Stimulated activated naive CD8-positive, alpha-beta T cell treated with anti-CD3 and anti-CD28 coated beads, Interleukin-15, Interleukin-2, amounts not matched to agents 100 ng/mL and 50 ng/mL, for 24 hours (primary cell): ENCODE results near the gene KCNJ14.

Source experiments
- H3K27ac Mint-ChIP-seq: one replicate; pipeline ENCODE4 v1.8.0; 2021; ENCODE audit warnings: mild to moderate bottlenecking, mixed read lengths
- H3K27me3 Mint-ChIP-seq: one replicate; pipeline ENCODE4 v1.8.0; 2021; ENCODE audit warnings: mixed read lengths
- H3K36me3 Mint-ChIP-seq: one replicate; pipeline ENCODE4 v1.8.0; 2021; ENCODE audit warnings: low read depth, mixed read lengths
- H3K4me1 Mint-ChIP-seq: one replicate; pipeline ENCODE4 v1.8.0; 2021; ENCODE audit warnings: low read depth, mixed read lengths
- H3K4me3 Mint-ChIP-seq: one replicate; pipeline ENCODE4 v1.8.0; 2021; ENCODE audit warnings: mild to moderate bottlenecking, mixed read lengths
- H3K9me3 Mint-ChIP-seq: one replicate; pipeline ENCODE4 v1.8.0; 2021; ENCODE audit warnings: mixed read lengths

The KCNJ14 gene

GRCh38 chr19:48455171-48455907 is at the start of gene KCNJ14:
TSS of gene KCNJ14 (plus strand) at chr19:48455574. CDS start at chr19:48461725, 6,151 bp downstream.
- Mint-ChIP-seq H3K27me3 (no peaks in the 10 kb centered on the region), H3K9me3 (no peaks in the 10 kb centered on the region), H3K27ac (no peak within 1 kb of the TSS), H3K4me1 (no peaks in the 10 kb centered on the region), H3K4me3 (no peak within 1 kb of the TSS), H3K36me3 (peaks cover 44% of the 10 kb centered on the region)

GRCh38 chr19:48405850-48406249 is 49.5 kb upstream of the KCNJ14 start:
- Mint-ChIP-seq H3K4me3 (no peak overlapping the region), H3K27ac (no peak overlapping the region), H3K4me1 (peaks cover 5% of the 10 kb centered on the region), H3K36me3 (no peaks in the 10 kb centered on the region), H3K27me3 (peaks cover 14% of the 10 kb centered on the region), H3K9me3 (no peaks in the 10 kb centered on the region)

- H3K27me3 Mint-ChIP-seq = peaks cover 20% of the 10 kb centered on the region
- no peak overlapping the region for H3K27ac Mint-ChIP-seq
- H3K9me3 Mint-ChIP-seq = no peaks in the 10 kb centered on the region
- H3K4me1 Mint-ChIP-seq = peaks cover 26% of the 10 kb centered on the region
- H3K36me3 Mint-ChIP-seq = no peaks in the 10 kb centered on the region
- no peak overlapping the region for H3K4me3 Mint-ChIP-seq
These were observed 41.3 kb upstream of the KCNJ14 start for GRCh38 chr19:48413879-48414587.

DNA sequence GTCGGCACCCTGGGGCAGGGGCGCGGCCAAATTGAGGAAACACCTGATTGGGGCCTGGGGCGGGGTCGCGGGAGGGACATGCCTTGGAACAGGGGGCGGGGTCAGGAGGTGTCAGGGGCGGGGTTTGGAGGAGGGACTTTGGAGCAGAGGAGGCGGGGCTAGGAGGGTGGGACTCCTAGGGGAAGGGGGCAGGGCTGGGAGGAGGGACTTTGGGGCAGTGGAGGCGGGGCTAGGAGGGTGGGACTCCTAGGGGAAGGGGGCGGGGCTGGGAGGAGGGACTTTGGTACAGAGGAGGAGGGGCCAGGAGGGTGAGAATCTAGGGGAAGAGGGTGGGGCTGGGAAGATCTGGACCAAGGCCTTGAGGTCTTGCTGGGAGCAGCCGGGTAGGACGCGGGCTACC is 40.0 kb upstream of the KCNJ14 start:
- Mint-ChIP-seq H3K36me3 (no peaks in the 10 kb centered on the region), H3K4me1 (peaks cover 31% of the 10 kb centered on the region), H3K27ac (no peak overlapping the region), H3K4me3 (no peak overlapping the region), H3K9me3 (no peaks in the 10 kb centered on the region), H3K27me3 (peaks cover 20% of the 10 kb centered on the region)

DNA sequence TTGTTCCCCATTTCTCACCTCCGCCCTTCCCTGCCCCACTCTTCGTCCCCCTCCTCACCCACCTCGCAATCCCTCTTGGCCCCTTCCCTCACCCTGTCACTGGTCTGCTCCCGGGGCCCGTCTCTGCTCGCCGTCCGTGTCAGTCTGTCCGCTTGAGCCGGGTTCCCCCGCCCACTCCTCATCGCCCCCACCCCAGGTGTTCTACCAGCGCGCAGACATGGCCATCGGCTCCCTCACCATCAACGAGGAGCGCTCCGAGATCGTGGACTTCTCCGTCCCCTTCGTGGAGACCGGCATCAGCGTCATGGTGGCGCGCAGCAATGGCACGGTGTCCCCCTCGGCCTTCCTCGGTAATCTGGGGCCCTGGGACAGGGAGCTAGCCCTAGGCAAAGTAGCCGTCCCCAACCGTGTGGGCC is 39.6 kb upstream of the KCNJ14 start:
- H3K27me3 Mint-ChIP-seq = peaks cover 20% of the 10 kb centered on the region
- H3K27ac Mint-ChIP-seq = no peak overlapping the region
- no peaks in the 10 kb centered on the region for H3K9me3 Mint-ChIP-seq
- peaks cover 31% of the 10 kb centered on the region for H3K4me1 Mint-ChIP-seq
- H3K4me3 Mint-ChIP-seq = no peak overlapping the region
- H3K36me3 Mint-ChIP-seq = no peaks in the 10 kb centered on the region

- Mint-ChIP-seq H3K9me3 (no peaks in the 10 kb centered on the region), H3K27ac (no peak overlapping the region), H3K4me3 (no peak overlapping the region), H3K4me1 (peaks cover 31% of the 10 kb centered on the region), H3K36me3 (no peaks in the 10 kb centered on the region), H3K27me3 (peaks cover 20% of the 10 kb centered on the region)
These were observed 38.0 kb upstream of the KCNJ14 start for GRCh38 chr19:48417421-48417820.

- peaks cover 34% of the 10 kb centered on the region for H3K4me1 Mint-ChIP-seq
- no peaks in the 10 kb centered on the region for H3K9me3 Mint-ChIP-seq
- H3K36me3 Mint-ChIP-seq = no peaks in the 10 kb centered on the region
- peaks cover 23% of the 10 kb centered on the region for H3K27me3 Mint-ChIP-seq
- peak overlapping the region; percentile 71 for H3K4me3 Mint-ChIP-seq
- H3K27ac Mint-ChIP-seq = peak overlapping the region; percentile 88
These were observed 36.9 kb upstream of the KCNJ14 start for GRCh38 chr19:48418317-48419064.

DNA sequence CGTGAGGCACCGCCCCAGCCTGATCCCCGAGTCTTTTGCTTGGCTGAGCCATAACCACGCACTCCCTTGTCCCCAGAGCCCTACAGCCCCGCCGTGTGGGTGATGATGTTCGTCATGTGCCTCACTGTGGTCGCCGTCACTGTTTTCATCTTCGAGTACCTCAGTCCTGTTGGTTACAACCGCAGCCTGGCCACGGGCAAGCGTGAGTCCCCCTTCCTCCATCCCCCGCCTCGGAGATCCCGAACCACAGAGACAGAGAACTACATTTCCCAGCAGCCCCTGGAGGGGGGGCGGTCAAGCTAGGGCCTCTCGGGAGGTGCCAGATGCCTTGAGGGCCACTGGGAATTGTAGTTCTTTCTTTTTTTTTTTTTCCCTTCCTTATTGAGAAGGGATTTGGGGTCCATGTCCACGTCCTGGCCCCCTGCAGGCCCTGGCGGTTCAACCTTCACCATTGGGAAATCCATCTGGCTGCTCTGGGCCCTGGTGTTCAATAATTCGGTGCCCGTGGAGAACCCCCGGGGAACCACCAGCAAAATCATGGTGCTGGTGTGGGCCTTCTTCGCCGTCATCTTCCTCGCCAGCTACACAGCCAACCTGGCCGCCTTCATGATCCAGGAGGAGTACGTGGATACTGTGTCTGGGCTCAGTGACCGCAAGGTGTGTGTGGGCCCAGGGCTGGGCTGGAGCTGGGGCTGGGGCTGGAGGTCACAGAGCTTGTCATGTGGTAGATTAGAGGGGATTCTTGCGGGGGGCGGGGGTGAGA is 36.0 kb upstream of the KCNJ14 start:
- H3K9me3 Mint-ChIP-seq = no peaks in the 10 kb centered on the region
- peaks cover 20% of the 10 kb centered on the region for H3K27me3 Mint-ChIP-seq
- H3K4me3 Mint-ChIP-seq = peak overlapping the region; percentile 71
- no peaks in the 10 kb centered on the region for H3K36me3 Mint-ChIP-seq
- peak overlapping the region; percentile 88 for H3K27ac Mint-ChIP-seq
- H3K4me1 Mint-ChIP-seq = peaks cover 36% of the 10 kb centered on the region

GRCh38 chr19:48421548-48421947 is 33.8 kb upstream of the KCNJ14 start:
- Mint-ChIP-seq H3K27me3 (peaks cover 9% of the 10 kb centered on the region), H3K4me3 (no peak overlapping the region), H3K36me3 (no peaks in the 10 kb centered on the region), H3K4me1 (peaks cover 32% of the 10 kb centered on the region), H3K27ac (no peak overlapping the region), H3K9me3 (no peaks in the 10 kb centered on the region)

DNA sequence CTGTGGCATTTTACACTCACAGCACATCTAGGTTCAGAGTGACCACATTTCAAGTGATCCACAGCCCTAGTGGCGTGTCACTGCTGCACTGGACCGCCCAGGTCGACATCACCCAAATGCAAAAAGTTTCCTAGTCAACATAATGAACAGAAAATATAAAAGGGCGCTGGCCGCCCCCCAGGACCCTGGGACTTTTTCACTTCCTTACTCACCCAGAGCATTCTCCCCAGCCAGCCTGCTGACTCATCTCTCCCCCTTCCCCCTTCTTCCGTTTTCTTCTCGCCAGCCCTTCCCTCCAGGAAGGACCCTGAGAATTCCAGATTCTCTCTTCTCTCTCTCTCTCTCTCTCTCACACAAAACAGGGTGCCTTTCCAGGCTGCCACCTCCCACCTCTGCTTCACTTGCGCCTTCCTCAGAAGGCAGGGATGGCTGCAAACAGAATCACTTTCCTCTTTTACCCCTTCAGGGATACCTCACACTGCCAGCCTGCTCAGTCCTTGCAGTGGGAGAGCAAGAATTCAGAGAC is 30.6 kb upstream of the KCNJ14 start:
- Mint-ChIP-seq H3K9me3 (no peaks in the 10 kb centered on the region), H3K27ac (peak overlapping the region; percentile 38), H3K4me1 (peaks cover 12% of the 10 kb centered on the region), H3K4me3 (peak overlapping the region; percentile 42), H3K27me3 (peaks cover 3% of the 10 kb centered on the region), H3K36me3 (no peaks in the 10 kb centered on the region)

DNA sequence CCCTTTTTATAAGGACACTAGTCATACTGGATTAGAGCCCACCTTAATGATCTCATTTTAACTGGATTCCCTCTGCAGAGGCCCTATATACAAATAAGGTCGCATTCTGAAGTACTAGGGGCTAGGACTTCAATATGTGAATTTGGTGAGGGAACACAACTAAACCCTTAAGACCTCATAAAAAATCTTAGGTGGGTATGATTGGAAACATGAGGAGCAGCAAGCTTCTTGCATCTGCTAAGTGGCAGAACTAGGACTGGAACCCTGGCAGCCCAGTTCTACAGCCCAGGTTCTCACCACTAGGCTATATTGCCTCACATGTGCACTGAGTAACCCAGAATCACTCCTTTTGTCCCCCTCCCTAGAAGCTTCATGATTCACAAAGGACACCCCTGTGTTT is 26.7 kb upstream of the KCNJ14 start:
- Mint-ChIP-seq H3K27me3 (no peaks in the 10 kb centered on the region), H3K27ac (no peak overlapping the region), H3K4me3 (no peak overlapping the region), H3K9me3 (no peaks in the 10 kb centered on the region), H3K36me3 (no peaks in the 10 kb centered on the region), H3K4me1 (peaks cover 7% of the 10 kb centered on the region)

DNA sequence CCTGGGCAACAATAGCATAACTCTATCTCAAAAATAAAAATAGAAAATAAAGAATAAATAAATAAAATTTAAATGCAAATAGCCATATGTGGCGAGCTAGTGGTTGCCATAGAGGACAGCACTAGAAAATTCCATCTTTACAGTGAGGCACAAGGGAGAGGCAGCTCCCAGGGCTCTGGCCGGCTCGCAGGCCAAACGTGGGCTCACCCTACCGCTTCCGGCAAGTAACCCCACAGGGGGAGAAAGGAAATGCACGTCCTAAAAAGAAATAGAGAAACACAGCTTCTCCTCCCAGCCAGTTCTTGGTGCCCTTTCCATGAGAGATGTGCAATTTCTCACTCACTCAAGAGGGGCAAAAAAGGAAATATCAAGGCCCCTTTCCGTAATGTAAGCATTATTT is 22.0 kb upstream of the KCNJ14 start:
- Mint-ChIP-seq H3K4me3 (no peak overlapping the region), H3K27ac (no peak overlapping the region), H3K27me3 (peaks cover 18% of the 10 kb centered on the region), H3K36me3 (no peaks in the 10 kb centered on the region), H3K4me1 (no peaks in the 10 kb centered on the region), H3K9me3 (no peaks in the 10 kb centered on the region)

- Mint-ChIP-seq H3K27me3 (peaks cover 32% of the 10 kb centered on the region), H3K4me1 (no peaks in the 10 kb centered on the region), H3K36me3 (no peaks in the 10 kb centered on the region), H3K4me3 (no peak overlapping the region), H3K27ac (no peak overlapping the region), H3K9me3 (no peaks in the 10 kb centered on the region)
These were observed 18.8 kb upstream of the KCNJ14 start for GRCh38 chr19:48436586-48436985.

- Mint-ChIP-seq H3K36me3 (peaks cover 7% of the 10 kb centered on the region), H3K9me3 (no peaks in the 10 kb centered on the region), H3K4me1 (peaks cover 24% of the 10 kb centered on the region), H3K27ac (no peak overlapping the region), H3K4me3 (no peak overlapping the region), H3K27me3 (peaks cover 41% of the 10 kb centered on the region)
These were observed 13.9 kb upstream of the KCNJ14 start for GRCh38 chr19:48441360-48442050.
